SIG-M5 treated with dmso at 0.1 percent for 504 hours (cell line): ENCODE results near the gene ZNF12.

ENCODE experiments used
- DNase-seq: peaks from one replicate; lab custom pipeline; 2025; ENCODE audit not compliant: unreplicated experiment; lab: John Stamatoyannopoulos, UW

Gene ZNF12

DNA sequence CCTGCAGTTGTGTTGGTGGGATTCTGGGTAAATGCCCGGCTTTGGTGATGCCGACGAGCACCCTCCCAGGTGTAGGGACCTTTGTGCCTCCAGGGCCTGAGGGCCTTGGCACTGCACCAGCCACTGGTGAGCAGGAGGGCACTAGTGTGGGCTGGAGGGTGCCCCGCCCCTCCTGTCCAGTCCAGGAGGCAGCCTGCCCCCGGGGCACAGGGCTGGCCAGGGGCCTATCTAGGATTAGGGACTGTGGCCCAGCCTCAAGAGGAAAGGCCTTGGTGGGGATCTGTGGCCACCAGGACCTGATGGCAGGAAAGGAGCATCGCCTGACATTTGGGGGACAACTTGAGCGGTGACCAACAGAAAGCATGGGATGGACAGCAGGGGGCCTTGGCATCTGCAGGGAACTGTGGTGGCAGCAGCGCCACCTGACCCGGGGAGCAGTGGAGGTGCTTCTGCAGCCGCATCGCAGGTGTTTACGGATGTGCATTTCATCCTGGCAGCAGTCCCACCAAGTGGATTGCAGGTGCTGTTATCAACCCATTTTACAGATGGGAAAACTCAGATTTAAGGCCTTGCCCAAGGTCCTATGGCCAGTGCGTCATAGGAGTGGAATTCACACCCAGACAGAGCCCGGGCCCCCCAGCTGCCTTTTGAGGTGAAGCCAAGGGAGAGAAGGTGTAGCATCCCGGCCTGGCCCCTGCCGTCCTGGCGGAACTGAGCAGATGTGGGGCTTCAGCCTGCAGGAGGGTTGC, 58.5 kb downstream of the ZNF12 start:
- DNase-seq: no peak

DNA sequence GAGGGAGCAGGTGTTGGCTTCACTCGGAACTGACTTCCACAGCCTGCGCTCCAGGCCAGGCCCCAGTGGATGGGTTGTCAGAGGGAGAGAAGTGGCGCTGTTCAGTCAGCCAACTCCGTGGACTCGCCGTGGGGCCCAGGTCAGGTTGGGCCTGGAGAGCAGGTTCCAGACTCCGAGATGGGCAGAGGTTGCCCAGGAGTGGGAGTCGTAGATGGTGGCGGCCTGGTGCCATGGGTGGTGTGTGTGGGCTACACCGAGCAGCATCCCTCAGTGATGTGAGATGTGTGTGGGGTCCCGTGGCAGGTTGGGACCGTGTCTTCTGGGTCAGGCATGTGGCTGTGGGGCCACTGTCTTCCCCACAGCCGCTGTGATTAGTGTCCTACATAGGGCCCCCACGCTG, 59.2 kb downstream of the ZNF12 start:
- DNase-seq: no peak

DNA sequence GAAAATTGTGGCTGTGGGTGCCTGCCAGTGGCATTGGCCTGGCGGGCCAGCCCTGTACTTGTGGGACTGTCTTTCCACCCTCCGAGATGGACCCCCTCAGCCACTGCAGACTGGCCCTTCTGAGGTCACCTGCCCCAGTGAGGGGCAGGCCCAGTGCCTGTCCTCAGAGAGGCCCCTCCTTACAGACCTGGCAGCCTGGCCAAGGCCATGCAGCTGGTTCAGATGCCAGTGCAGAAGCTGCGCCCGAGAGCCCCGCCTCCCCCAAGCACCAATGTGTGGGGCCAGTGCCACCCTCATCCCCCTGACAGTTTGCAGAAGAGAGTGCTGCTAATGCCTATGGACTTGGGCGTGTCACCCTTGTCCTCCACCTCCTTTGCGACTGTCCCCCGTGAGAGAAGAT, 59.7 kb downstream of the ZNF12 start:
- no peak for DNase-seq

DNA sequence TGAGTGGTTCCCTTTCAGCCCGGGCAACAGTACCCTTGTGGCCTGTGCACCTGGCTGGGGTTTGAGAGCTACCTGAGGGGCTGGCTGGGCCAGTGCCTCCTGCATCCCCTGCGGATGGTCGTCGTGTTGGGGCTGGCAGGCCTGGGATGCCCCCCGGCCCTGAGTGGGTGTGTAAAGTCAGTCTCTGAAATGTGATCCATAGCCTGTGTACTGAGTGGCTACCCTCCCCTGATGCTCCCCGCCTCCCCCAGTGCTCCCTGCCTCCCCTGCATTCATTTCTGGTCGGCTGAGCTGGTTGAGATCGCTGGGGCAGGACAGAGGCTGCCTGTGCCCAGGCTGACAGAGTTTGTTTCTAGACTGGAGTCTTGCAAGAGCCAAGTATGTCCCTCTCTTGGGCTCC, 60.3 kb downstream of the ZNF12 start:
- no peak for DNase-seq

DNA sequence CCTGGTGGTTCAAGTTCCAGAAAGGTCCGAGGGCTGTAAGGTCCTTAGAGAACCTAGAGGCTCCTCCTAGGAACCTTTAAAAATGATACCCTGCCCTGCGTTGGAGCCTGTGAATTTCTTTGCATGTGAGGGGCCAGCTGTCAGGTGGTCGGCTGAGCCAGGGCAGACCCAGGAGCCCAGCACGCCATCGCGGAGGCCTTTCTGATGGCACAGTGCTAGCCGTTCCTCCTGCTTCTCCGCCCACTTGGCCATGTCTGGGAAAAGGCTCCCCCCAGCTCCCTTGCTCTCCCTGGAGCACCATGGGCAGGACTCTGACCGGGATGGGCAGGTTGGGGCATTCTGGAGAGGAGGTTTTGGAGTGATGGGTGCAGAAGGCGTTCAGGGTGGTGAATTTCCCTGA, 62.0 kb downstream of the ZNF12 start:
- DNase-seq: no peak

DNA sequence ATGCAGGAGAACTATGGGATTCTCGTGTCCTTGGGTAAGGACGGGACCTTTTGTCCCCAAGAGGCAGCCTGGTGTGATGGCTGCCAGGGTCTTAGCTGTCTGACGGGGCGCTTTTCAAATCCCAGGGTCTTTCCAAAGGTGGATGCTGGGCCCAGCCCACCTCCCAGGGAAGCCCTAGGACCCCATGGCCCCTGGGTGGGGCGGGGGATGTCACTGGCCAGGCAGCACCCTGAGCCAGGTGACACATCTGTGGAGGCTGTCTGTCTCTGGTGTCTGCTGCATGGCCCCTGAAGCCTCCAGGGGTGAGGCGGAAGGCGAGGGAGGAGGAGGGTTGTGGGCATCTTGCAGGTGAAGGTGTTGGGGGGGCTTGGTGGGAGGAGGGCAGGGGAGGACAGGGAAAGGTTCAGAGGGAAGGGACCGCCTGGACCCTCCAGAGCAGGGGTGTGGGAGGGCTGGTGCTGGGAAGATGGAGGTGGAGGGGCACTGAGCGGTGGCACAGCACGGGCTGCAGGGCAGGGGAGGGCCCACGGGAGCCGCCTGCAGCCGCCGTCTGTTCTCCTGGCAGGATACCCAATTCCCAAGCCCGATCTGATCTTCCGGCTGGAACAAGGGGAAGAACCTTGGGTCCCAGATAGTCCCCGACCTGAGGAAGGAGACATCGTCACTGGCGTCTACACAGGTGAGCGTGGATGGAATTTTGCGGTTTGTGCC, 62.7 kb downstream of the ZNF12 start:
- no peak for DNase-seq

DNA sequence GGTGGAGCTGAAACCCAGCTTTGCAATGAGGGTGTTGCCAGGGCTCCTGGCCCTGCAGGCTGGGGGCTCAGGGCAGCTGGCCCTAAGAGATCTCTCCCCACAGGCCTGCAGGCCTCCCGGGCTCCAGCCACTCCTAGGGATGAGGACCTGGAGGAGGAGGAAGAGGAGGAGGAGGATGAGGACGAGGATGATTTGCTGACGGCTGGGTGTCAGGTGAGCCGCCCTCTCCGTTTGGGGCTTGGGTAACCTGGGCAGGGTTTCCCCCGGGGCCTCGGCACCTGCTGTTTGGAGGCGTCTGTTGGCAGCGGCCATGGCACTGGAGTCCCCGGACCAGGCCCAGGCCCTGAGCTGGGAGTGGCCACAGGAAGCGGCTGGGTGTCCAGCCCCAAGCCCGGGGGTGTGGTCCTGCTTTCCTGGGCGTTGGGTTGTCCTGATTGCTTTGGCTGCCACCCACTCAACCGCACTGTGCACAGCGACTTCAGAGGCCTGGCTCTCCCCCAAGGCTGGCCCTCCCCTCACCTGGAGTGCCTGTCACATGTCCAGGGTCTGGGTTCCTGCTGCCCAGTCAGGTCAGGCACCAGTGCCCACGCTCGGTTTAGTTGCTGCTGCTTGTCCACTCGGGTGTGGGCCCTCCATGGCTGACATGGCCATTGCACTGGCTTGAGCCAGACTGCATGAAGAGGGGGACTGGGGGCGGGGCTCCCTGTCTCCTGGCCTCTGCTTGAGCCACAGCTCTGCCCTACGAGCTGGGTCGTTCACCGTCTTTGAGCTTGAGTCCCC, 63.7 kb downstream of the ZNF12 start:
- no peak for DNase-seq

DNA sequence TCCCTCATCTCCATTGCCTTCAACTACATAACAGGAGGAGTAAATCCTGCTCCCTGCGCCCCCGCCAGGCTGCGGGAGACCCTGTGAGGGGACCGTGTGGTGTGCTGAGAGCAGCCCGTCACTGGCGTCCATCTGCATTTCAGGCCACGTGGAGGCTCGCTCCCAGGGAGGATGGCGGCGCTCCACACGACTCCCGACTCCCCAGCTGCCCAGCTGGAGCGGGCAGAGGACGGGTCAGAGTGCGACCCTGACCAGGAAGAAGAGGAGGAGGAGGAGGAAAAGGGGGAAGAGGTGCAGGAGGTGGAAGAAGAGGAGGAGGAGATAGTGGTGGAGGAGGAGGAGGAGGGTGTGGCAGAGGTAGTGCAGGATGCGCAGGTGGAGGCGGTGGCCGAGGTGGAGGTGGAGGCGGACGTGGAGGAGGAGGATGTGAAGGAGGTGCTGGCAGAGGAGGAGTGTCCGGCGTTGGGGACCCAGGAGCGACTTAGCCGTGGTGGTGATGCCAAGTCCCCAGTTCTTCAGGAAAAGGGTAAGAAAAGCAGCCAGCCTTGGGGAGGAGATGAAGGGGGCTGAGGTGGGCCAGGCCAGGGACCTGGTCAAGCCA, 64.4 kb downstream of the ZNF12 start:
- no peak for DNase-seq

DNA sequence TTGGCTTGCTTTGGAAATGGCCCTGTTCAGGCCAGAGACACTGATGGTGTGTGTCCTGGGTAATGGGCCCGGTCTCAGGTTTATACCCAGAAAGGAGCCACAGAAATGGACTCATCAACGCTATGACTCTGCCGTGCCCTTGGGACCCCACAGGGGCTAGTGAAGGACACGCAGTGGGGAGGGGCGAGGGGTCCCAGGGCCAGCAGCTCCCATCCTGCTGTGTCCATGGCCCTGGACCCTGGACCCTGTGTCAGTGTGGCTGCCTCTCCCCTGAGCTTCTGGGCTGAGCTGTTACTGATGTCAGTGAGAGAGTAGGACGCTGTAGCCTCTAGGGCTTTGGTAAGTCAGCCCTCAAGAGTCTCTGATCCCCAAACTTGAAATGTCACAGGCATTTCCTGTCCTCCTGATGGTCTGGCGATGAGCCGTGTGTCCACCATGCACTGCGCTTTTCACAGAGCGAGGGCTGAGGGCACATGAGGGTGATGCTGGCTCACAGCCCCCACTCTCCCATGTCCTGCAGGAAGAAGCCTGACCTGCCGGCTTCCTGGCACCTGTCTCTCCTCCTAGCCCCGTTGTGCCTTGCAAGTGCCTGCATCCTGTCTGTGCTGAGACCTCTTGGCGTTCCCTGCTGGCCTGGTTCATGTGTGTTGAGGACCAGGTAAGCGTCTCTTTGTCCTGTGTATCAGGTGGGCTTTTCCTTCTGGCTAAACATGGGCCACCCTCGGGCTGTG, 65.3 kb downstream of the ZNF12 start:
- DNase-seq: no peak

DNA sequence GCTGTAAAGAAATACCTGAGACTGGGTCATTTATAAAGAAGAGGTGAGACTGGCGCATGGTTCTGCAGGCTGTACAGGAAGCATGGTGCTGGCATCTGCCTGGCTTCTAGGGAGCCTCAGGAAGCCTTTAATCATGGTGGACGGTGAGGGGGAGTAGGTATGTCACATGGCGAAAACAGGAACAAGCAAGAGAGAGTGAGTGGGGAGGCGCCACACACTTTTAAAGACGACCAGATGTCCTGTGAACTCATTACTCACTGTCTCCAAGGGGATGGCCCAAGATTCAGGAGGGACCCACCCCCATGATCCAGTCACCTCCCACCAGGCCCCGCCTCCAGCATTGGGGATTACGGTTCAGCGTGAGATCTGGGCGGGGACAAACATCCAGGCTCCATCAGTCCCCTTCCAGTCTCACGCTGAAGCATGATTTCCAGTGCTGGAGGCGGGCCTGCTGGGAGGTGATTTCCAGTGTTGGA, 66.5 kb downstream of the ZNF12 start:
- peak; percentile 46 for DNase-seq

DNA sequence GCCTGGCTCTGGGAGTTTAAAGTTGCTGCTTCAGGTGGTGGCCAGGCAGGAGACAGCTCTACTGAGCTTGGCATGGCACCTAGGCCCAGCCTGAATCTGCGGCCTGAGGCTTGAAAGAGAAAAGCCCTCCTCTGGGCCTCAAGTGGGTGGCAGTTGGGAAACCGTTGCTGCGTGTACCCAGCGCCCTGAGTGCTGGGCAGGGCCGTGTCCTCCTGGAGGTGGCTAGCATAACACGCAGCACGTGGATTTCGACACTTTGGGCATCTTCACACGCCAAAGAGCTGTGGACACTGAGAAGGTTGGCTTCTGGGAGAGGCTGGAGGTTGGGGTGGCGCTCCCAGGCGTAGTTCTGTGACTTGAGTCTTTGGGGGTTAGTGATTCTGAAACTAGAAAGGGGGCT, 67.1 kb downstream of the ZNF12 start:
- no peak for DNase-seq

DNA sequence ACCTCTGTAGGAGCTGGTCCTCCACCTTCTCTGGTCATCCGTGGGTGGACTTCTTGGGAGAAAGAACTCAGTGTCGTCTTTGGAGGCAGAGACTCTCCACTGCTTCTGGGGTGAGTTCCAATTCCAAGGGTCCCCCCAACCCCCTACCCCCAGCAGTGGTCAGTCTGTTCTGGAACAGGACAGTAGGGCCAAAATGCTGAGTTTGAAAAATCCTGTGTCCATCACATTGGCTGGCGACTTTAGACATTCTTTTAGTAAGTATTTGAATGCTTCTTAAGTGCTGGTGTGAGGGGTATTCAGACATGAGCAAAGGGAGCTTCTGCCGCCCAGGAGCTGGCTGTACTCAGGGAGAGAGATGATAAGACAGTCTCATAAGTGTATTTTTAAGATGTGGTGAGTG, 67.7 kb downstream of the ZNF12 start:
- no peak for DNase-seq
